NCI-H2227 (cell line): Measurements from ENCODE around the gene XRCC1.

Source experiments
- DNase-seq: peaks from one replicate; lab custom pipeline; 2025; ENCODE audit not compliant: unreplicated experiment; lab: John Stamatoyannopoulos, UW

XRCC1 gene

GRCh38 chr19:43546581-43546980 lies 28.7 kb downstream of the XRCC1 start:
- DNase-seq, result no peak

DNA sequence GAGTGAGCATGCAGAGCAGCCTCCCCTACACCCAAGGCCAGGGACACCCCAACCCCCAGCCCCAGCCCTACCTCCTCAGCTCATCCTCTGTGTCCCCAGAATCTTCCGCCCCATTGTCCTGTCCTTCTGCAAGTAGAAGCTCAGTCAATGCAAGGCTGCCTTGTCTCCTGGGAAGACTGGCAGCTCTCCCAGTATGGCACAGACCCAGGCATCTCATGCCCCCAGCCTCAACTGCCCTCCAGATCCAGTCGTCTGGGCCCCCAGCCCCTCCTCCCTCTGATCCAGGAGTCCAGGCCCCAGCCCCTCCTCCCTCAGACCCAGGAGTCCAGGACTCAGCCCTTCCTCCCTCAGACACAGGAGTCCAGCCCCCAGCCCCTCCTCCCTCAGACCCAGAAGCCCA lies 29.3 kb downstream of the XRCC1 start:
- DNase-seq, result no peak

GRCh38 chr19:43545276-43545675 lies 30.1 kb downstream of the XRCC1 start:
- no peak for DNase-seq

- DNase-seq, result no peak
These were observed 31.2 kb downstream of the XRCC1 start for GRCh38 chr19:43544077-43544476.

- no peak for DNase-seq
These were observed 33.2 kb downstream of the XRCC1 start for GRCh38 chr19:43541920-43542650.

GRCh38 chr19:43540381-43540780 lies 34.9 kb downstream of the XRCC1 start:
- no peak for DNase-seq

DNA sequence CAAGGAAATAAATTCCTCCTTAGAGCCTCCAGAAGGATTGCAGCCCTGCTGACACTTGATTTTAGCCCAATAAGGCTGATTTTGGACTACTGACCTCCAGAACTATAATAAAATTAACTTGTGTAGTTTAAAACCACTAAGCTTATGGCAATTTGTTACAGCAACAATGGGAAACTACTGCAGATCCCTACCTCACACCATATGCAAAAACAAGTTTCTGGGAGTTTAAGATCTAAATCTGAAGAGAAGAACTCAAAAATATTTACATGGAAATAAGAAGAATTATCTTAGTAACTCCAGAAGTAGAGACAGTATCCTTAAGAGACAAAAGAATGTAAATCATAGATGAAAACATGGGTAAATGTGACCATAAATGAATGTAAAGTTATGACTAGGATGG lies 36.4 kb downstream of the XRCC1 start:
- no peak for DNase-seq

DNA sequence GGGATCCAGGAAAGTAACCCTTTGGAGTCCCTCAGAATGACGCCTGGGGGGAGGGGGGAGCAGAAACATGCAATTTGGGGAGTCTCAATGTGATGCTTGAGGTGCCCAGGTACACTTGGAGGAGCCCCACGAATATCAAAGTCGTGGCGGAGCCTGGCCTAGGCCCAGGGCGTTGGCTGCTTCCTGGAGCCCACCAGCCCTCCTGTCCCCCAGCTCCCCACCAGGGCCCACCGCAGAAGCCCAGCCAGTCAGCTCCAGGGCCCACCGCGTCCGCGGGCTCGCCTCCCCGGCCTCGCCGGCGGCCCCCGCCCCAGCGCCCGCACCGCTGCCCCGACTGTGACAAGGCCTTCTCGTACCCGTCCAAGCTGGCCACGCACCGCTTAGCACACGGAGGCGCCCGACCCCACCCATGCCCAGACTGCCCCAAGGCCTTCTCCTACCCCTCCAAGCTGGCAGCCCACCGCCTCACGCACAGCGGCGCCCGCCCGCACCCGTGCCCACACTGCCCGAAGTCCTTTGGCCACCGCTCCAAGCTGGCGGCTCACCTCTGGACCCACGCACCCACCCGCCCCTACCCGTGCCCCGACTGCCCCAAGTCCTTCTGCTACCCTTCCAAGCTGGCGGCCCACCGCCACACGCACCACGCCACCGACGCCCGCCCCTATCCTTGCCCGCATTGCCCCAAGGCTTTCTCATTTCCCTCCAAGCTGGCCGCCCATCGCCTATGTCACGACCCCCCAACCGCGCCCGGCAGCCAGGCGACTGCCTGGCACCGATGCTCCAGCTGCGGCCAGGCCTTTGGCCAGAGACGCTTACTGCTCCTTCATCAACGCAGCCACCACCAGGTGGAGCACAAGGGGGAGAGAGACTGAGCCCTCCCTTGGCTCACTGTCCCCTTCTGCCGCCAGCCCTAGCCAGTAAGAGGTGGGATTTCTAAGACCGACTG lies 40.2 kb downstream of the XRCC1 start:
- DNase-seq, result peak; percentile 20

DNA sequence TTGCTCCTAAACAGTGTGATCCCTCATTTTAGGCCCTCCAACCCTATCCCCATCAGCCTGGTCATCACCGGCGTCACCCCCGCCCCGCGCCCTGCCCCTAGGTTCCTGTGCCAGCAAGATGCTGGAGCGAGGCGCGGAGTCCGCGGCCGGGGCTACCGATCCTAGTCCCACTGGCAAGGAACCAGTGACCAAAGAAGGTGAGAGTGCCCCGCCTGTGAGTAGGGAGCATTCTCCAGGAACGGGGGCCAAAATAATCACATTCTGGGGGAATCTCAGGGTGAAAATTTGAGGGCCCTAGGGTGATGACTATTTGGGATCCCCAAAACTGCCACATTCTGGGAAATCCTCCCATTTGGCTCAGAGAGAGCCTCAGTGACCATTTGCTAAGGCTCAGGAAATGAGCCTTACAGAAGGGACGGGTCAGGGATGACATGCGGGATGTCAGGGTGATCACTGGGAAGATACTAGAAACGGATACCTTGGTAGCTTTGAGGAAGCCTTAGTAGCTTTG lies 41.0 kb downstream of the XRCC1 start:
- DNase-seq, result no peak

GRCh38 chr19:43533546-43534304 lies 41.6 kb downstream of the XRCC1 start:
- DNase-seq, result peak; percentile 98

- DNase-seq, result peak; percentile 96
These were observed 42.3 kb downstream of the XRCC1 start, which contains the start of gene ZNF575 for GRCh38 chr19:43532962-43533545. TSS of gene ZNF575 (plus strand) at chr19:43533188. CDS start at chr19:43534423, 1,235 bp downstream.

DNA sequence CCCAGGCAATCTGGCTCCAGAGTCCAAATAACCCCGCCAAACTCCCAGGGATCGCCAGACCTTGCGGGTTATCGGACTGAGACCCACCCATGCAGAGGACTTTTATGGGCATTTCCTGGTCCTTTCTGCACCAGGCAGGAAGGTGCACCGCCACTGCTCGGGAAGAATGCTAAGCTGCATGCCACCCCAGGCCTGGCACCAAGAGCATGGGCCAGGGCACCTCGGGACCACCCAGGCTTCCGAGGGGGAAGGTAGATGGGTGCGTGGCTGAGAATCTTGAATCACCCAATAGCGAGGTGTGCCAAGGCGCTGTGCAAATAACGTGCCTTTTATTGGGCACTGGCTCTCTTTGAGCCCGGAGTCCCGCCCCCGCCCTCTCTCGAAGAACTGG lies 42.8 kb downstream of the XRCC1 start:
- DNase-seq, result peak; percentile 84

DNA sequence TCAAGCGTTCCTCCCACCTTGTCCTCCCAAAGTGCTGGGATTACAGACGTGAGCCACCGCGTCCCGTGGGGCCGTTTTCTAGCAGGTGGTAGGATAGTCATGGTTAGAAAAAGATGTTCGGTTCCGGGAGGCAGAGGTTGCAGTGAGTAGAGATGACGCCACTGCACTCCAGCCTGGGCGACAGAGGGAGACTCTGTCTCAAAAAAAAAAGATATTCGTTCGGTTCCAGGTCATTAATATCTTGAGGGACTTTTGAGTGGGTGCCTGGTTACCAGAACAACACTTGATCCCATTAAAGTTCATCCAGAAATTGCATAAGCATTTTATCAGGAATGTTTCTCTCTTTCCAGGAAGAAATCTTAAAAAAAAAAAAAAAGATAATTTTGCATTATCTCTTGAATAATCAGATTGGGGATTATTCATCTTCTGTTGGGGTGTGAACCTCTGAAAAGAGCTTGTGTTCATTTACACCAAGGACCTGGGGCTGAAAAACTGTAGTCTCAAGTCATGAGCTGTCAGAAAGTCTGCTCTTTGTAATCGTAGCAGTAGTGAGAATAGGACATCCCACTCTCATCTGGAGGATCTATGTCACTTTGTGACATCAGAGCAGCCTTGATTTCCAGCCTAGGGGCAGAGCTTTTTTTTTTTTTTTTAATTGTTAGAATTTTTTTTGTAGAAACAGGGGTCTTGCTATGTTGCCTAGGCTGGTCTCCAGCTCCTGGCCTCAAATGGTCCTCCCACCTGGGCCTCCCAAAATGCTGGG lies 47.3 kb downstream of the XRCC1 start:
- no peak for DNase-seq

DNA sequence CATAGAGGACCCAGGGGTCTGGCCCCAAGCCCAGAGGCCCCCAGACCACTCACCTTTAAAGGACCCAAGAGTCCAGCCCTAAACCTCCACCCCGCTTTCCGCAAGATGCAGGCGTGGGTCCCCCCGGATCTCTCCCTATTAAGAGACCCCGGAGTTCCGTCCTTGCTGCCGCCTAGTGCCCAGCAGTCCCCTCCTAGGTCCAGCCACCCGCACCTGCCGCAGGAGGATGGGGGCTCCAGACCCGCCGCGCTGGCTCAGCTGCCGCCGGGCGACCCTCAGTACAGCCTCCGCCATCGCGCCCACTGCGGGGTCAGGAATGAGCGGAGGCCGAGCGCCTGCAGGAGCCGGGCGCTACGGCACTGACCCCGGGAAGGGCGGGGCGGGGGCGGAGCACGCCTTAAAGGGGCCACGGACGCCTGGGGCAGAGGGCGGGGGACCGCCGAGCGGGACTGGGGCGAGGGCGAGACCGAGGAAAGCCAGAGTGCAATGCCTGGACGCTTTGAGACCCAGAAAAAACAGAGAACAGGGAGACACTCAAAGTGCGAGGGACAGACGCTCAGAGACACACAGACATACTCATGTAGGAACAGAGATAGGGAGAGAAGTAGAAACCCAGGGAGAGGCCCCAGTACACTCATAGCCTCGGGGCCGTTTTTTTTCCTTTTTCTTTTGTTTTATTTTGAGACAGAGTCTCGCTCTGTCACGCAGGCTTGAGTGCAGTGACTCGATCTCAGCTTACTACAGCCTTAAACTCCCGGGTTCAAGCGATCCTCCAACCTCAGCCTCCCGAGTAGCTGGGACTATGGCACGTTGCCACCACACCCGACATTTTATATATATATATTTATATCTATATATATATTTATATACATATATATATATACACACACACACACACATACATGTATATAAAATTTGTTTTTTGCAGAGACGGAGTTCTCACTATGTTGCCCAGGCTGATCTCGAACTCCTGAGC lies 48.2 kb downstream of the XRCC1 start, which contains the start of gene ETHE1:
ETHE1 (minus strand) TSS at position 318 of the 976 bp plus-strand sequence; CDS start at position 294, 24 bp downstream.
- DNase-seq, result peak; percentile 41

- DNase-seq, result no peak
These were observed 49.2 kb downstream of the XRCC1 start for GRCh38 chr19:43525836-43526771.

DNA sequence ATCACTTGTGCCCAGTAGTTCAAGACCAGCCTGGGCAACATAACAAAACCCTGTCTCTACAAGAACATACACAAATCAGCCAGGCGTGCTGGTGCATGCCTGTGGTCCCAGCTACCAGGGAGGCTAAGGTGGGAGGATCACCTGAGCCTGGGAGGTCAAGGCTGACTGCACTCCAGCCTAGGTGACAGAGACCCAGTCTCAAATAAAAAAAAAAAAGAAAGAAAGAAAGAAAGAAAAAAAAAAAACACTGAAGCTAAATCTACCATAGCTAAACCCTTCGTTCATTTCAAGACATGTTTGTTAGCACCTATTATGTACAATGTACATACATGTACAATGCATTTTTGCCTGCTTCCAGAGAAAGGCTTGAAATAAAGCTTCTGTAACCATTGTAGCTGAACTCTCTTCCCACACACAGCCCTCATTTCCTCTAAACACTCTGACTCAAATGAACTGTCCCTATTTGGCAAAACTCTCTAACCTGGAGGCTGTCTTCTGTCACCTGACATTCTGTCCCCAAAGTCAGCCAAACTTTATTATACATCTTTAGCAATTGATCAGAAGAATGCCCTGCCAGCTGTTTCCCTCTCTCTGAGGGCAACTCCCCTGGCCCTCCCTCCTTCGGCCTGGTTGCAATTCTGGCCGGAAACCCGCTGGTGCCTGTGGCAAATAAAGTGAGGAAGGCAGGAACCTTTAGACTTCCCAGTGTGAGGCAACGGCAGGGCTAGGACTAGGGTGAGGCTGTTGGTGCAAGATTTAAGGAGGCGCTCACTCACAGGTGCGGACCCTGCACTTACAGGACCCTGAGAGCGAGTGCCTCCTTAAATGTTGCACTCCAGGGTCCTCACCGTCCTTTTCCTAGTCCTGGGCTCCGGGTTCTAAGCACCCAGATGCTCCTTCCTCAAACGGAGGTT lies 50.1 kb downstream of the XRCC1 start:
- no peak for DNase-seq
